ENCODE measurements around the gene ATP13A3.
"Not testable (repeated sequence)": the region's sequence is repeated elsewhere in the genome, so short reads cannot be mapped to it uniquely, and the experiment has no call there.

ATP13A3 gene

GRCh38 chr3:194503081-194503531, 16.3 kb upstream of the ATP13A3 start:
- Histone ChIP-seq H3K4me3 (no peak overlapping the region), H3K27me3 (no peaks in the 10 kb centered on the region), H3K4me2 (no peak overlapping the region), H3K36me3 (no peaks in the 10 kb centered on the region), H3K9me3 (peaks cover 12% of the 10 kb centered on the region; the same call in 1 of the 2 replicates), H3K27ac (no peak overlapping the region), H4K20me1 (no peaks in the 10 kb centered on the region), H3K4me1 (peaks cover 2% of the 10 kb centered on the region; the same call in 1 of the 2 replicates), H3K9ac (no peak overlapping the region)
- TF ChIP-seq Cebpa-rat (IDR thresholded peaks at IDR 0.05): no peak

- H3K9ac ChIP-seq: no peak overlapping the region
These were observed 13.4 kb upstream of the ATP13A3 start for GRCh38 chr3:194500198-194500597.

GRCh38 chr3:194499516-194499915, 12.7 kb upstream of the ATP13A3 start:
- Histone ChIP-seq H3K4me1 (peaks cover 22% of the 10 kb centered on the region), H3K9me3 (peaks cover 12% of the 10 kb centered on the region; the same call in 1 of the 2 replicates)
- not testable (repeated sequence) for H3K4me3 ChIP-seq, H4K20me1 ChIP-seq, H3K4me2 ChIP-seq, H3K27ac ChIP-seq, H3K9ac ChIP-seq, H3K36me3 ChIP-seq, H3K27me3 ChIP-seq

More at GRCh38 chr3:194500198-194500597, 13.4 kb upstream of the ATP13A3 start:
- peaks cover 12% of the 10 kb centered on the region; the same call in 1 of the 2 replicates for H3K9me3 ChIP-seq
- no peaks in the 10 kb centered on the region for H3K27me3 ChIP-seq
- H3K4me2 ChIP-seq: no peak overlapping the region
- H3K36me3 ChIP-seq: no peaks in the 10 kb centered on the region
- no peak overlapping the region for H3K4me3 ChIP-seq
- no peak overlapping the region for H3K27ac ChIP-seq
- no peaks in the 10 kb centered on the region for H4K20me1 ChIP-seq
- H3K4me1 ChIP-seq: peaks cover 22% of the 10 kb centered on the region
- no peak for TF ChIP-seq Cebpa-rat (IDR thresholded peaks at IDR 0.05)

- Histone ChIP-seq H3K4me1 (peaks cover 22% of the 10 kb centered on the region), H3K36me3 (no peaks in the 10 kb centered on the region), H4K20me1 (no peaks in the 10 kb centered on the region), H3K9me3 (peaks cover 12% of the 10 kb centered on the region; the same call in 1 of the 2 replicates), H3K9ac (no peak overlapping the region), H3K4me2 (peak overlapping the region; percentile 35), H3K27ac (no peak overlapping the region), H3K27me3 (no peaks in the 10 kb centered on the region), H3K4me3 (no peak overlapping the region)
- no peak for TF ChIP-seq Cebpa-rat (IDR thresholded peaks at IDR 0.05)
These were observed 11.2 kb upstream of the ATP13A3 start for GRCh38 chr3:194497799-194498575.

GRCh38 chr3:194496217-194496919, 9.6 kb upstream of the ATP13A3 start:
- H3K4me2 ChIP-seq: peak overlapping the region; percentile 45
- H3K27ac ChIP-seq: no peak overlapping the region

GRCh38 chr3:194494951-194495374, 8.2 kb upstream of the ATP13A3 start:
- H3K27me3 ChIP-seq: no peaks in the 10 kb centered on the region
- no peaks in the 10 kb centered on the region for H3K36me3 ChIP-seq
- no peaks in the 10 kb centered on the region for H3K9me3 ChIP-seq
- peaks cover 34% of the 10 kb centered on the region for H3K4me1 ChIP-seq
- no peak overlapping the region for H3K4me3 ChIP-seq
- TF ChIP-seq Cebpa-rat (IDR thresholded peaks at IDR 0.05): no peak
- H3K27ac ChIP-seq: no peak overlapping the region
- no peak overlapping the region for H3K4me2 ChIP-seq
- H3K9ac ChIP-seq: no peak overlapping the region
- no peaks in the 10 kb centered on the region for H4K20me1 ChIP-seq

More at GRCh38 chr3:194496217-194496919, 9.6 kb upstream of the ATP13A3 start:
- H3K36me3 ChIP-seq: no peaks in the 10 kb centered on the region
- H3K4me1 ChIP-seq: peaks cover 28% of the 10 kb centered on the region
- H3K9me3 ChIP-seq: no peaks in the 10 kb centered on the region
- TF ChIP-seq Cebpa-rat (IDR thresholded peaks at IDR 0.05): no peak
- no peak overlapping the region for H3K4me3 ChIP-seq
- no peaks in the 10 kb centered on the region for H4K20me1 ChIP-seq
- H3K9ac ChIP-seq: no peak overlapping the region
- H3K27me3 ChIP-seq: no peaks in the 10 kb centered on the region

GRCh38 chr3:194493995-194494927, 7.5 kb upstream of the ATP13A3 start:
- not testable (repeated sequence) for H3K36me3 ChIP-seq, H3K4me2 ChIP-seq, H3K27me3 ChIP-seq, H3K4me3 ChIP-seq, H3K9ac ChIP-seq, H3K9me3 ChIP-seq, H3K27ac ChIP-seq, H4K20me1 ChIP-seq
- peaks cover 40% of the 10 kb centered on the region for H3K4me1 ChIP-seq

- Histone ChIP-seq H3K27me3 (peaks cover 8% of the 10 kb centered on the region), H3K4me2 (peak overlapping the region; percentile 25), H3K4me3 (no peak overlapping the region), H3K36me3 (no peaks in the 10 kb centered on the region), H3K27ac (no peak overlapping the region), H3K9ac (no peak overlapping the region), H3K4me1 (peaks cover 40% of the 10 kb centered on the region), H3K9me3 (no peaks in the 10 kb centered on the region), H4K20me1 (no peaks in the 10 kb centered on the region)
- TF ChIP-seq Cebpa-rat (IDR thresholded peaks at IDR 0.05): no peak
These were observed 5.2 kb upstream of the ATP13A3 start for GRCh38 chr3:194492001-194492400.

Data from BLaER1 (cell line).